Measurements from ENCODE around the gene CRYBG1. TPM values are rescaled to one million over a fixed set of nuclear protein-coding genes. Genes with fewer than 3 reads are reported as not detected.

CRYBG1 gene
- total RNA-seq, 1 experiment from 2014 or later = 5.7 TPM

GRCh38 chr6:106466211-106466610, 105.7 kb downstream of the CRYBG1 start:
- Mint-ChIP-seq H3K36me3 (ENCODE audit: insufficient read depth in 1 of 3, low read depth in 3 of 3) (no peaks in the 10 kb centered on the region), H3K9me3 (no peaks in the 10 kb centered on the region), H3K27ac (no peak overlapping the region), H3K27me3 (ENCODE audit: low read depth) (peaks cover 3% of the 10 kb centered on the region; the same call in 1 of the 2 replicates), H3K4me1 (peaks cover 15 to 20% of the 10 kb centered on the region in 2 experiments), H3K4me3 (no peak overlapping the region)
- Histone ChIP-seq H3K23me2 (ENCODE audit: insufficient read length, low read depth, low read length, poor library complexity, severe bottlenecking) (no peaks in the 10 kb centered on the region), H4K8ac (replicated peaks; ENCODE audit: insufficient read length, low read depth, low read length) (no peak overlapping the region), H2BK120ac (ENCODE audit: low read depth, low read length, poor library complexity, severe bottlenecking) (no peak overlapping the region), H3K4me2 (ENCODE audit: insufficient read depth, insufficient read length, low read length) (no peak overlapping the region), H3T11ph (ENCODE audit: low read length) (no peak overlapping the region), H2BK5ac (ENCODE audit: insufficient read length, low read length) (no peak overlapping the region), H3K9me3 (ENCODE audit: control insufficient read depth, low read depth, low read length) (no peaks in the 10 kb centered on the region), H3K4me1 (ENCODE audit: insufficient read depth, low read length) (no peaks in the 10 kb centered on the region; the same call in 1 of the 2 replicates), H3K79me1 (ENCODE audit: insufficient read depth, low read depth, low read length, poor library complexity, severe bottlenecking) (no peaks in the 10 kb centered on the region), H4K5ac (ENCODE audit: insufficient read length, low read depth, low read length) (no peak overlapping the region), H2BK15ac (ENCODE audit: low read depth, low read length) (no peak overlapping the region), H2AK5ac (ENCODE audit: insufficient read length, low read length) (no peak overlapping the region), H3K18ac (ENCODE audit: insufficient read length, low read depth, low read length) (no peak overlapping the region), H2AFZ (ENCODE audit: low read length) (no peak overlapping the region), H3K27me3 (ENCODE audit: insufficient read depth, low read length) (no peaks in the 10 kb centered on the region), H3K79me2 (ENCODE audit: insufficient read depth, low read length) (no peaks in the 10 kb centered on the region), H4K91ac (ENCODE audit: insufficient read length, low read depth, low read length) (no peak overlapping the region), H3K23ac (ENCODE audit: insufficient read length, low read depth, low read length) (no peak overlapping the region), H3K9ac (ENCODE audit: extremely low read depth, insufficient read length, low read length) (no peak overlapping the region), H3K27ac (ENCODE audit: insufficient read length, low read depth, low read length) (no peak overlapping the region), H4K20me1 (ENCODE audit: control insufficient read depth, insufficient read depth, insufficient read length) (no peaks in the 10 kb centered on the region), H2BK20ac (ENCODE audit: low read depth, low read length, poor library complexity, severe bottlenecking) (no peak overlapping the region), H3K56ac (ENCODE audit: insufficient read length, low read depth, low read length) (no peak overlapping the region), H2BK12ac (ENCODE audit: insufficient read length, low read depth, low read length) (no peak overlapping the region), H3K14ac (ENCODE audit: insufficient read depth, low read length) (no peak overlapping the region), H3K4ac (ENCODE audit: low read depth, low read length) (no peak overlapping the region)
- WGBS (ENCODE audit: extremely low coverage, insufficient read length, low lambda C conversion rate) = no CpG with 5 or more reads among the region's 2 CpGs
- no peak for TF ChIP-seq CTCF (conservative IDR thresholded peaks at IDR 0.05)
- no peak for DNase-seq
